Measurements from ENCODE around the gene EXOC3L1.

GRCh38 chr16:67163999-67164558 lies 25.9 kb downstream of the EXOC3L1 start:
- no peak for TF ChIP-seq YY1 (IDR thresholded peaks at IDR 0.05; ENCODE audit: low read depth)
- no peak for TF ChIP-seq CEBPB (IDR thresholded peaks at IDR 0.05)
